ENCODE data around the gene SLC12A7.
"Not testable (repeated sequence)": the region's sequence is repeated elsewhere in the genome, so short reads cannot be mapped to it uniquely, and the experiment has no call there.

SLC12A7 gene

GRCh38 chr5:1075555-1075881 is 36.3 kb downstream of the SLC12A7 start:
- DNase-seq, result no peak

- no peak for DNase-seq
Measured at GRCh38 chr5:1074816-1075554, 36.9 kb downstream of the SLC12A7 start.

DNA sequence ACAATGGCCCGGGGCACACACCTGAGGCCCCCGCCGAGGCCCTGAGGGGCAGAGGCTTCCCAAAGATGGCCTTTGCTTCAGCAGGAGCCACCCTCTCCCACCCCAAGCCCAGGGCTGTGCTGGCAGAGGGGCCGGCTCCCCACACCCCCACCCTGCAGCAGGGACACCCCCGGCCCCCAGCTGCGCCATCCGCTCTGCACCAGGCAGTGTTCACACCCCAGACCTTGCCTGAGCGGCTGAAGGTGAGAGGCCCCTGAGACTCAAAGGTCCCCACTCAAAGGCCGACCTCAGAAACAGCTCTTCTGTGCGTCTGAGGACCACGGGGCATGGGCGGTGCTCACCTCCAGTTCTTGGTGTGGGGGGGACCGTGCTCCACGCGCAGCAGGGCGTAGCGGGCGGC is 37.6 kb downstream of the SLC12A7 start:
- no peak for DNase-seq

- no peak for DNase-seq
Measured at GRCh38 chr5:1073239-1074102, 38.4 kb downstream of the SLC12A7 start.

GRCh38 chr5:1069720-1070088 is 42.2 kb downstream of the SLC12A7 start:
- no peak for DNase-seq

- DNase-seq, result no peak
Measured at GRCh38 chr5:1068895-1069719, 42.8 kb downstream of the SLC12A7 start.

DNA sequence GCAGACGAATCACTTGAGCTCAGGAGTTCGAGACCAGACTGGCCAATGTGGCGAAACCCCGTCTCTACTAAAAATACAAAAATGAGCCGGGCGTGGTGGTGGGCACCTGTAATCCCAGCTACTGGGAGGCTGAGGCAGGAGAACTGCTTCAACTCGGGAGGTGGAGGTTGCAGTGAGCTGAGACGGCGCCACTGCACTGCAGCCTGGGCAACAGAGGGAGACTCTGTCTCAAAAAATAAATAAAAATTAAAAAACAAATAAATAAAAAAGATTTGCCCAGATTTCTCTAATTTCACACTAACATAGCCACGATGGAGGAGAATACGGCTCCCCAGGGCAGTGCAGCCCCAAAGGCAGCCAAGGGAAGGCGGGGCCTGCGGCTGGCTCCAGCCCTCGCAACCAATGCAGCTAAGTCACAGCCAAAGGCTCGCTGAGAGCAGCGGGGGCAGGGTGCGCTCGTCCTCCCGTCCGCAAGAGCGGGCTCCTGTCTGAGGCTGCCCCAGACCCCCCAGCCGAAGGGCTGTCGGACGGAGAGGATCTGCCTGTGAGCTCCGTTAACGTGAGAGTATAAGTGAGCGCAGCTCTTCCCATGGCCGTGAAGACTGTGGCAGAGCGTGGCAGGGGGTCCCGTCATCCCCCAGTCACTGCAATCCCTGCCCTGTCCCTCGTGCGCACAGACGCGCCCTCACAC is 43.5 kb downstream of the SLC12A7 start:
- no peak for DNase-seq

- DNase-seq, result no peak
Measured at GRCh38 chr5:1067141-1068121, 44.4 kb downstream of the SLC12A7 start.

DNA sequence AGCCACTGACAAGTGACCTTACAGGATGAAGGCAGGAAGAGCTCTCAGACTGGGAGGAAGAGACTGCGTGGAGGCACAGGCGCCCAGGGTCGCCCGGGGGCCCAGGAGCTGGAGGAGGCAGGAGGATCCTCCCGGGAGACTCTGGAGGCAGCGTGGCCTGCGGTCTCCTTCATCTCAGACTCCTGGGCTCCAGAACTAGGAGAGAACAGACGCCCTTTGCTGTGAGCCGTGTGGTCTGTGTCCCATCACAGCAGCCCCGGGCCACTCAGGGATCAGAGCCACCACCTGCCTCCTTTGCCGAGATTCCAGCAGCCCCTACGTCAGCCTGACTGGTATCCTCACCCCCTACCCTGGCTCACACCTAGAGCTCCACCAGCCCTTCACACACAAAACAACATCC is 45.2 kb downstream of the SLC12A7 start:
- no peak for DNase-seq

DNA sequence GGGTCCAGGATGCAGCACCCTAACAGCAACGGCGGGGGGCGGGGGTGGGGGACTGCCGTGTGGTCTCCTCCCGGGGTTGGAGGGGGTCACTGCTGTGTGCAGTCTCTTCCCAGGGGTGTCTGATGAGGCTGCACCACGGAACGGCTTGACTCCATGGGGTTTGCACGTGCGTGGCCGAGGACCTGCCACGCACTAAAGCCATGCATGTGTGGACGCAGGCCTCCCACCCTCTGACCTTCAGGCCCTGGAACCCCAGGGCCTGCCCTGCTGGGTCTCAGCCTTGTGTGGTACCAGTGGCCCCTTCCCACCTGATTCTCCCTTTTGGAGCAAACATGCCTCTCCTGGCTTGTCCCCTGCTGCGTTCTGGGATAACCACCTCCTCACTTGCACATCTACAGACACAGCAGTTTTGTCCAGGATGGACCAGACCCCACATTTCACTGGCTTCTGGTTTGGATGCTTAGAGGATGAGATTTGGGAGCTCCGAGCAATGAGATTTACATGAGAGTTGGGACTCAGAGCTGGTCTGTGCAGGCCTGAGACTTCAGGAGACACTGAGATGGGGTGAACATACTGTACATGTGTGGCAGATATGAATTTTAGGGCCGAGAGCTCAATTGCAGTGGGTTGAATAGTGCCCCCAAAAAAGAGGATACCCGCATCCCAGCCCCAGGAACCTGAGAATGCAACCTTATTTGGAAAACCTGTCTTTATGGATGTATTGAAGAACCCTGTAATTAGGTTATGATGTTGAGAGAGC is 45.8 kb downstream of the SLC12A7 start:
- no peak for DNase-seq

DNA sequence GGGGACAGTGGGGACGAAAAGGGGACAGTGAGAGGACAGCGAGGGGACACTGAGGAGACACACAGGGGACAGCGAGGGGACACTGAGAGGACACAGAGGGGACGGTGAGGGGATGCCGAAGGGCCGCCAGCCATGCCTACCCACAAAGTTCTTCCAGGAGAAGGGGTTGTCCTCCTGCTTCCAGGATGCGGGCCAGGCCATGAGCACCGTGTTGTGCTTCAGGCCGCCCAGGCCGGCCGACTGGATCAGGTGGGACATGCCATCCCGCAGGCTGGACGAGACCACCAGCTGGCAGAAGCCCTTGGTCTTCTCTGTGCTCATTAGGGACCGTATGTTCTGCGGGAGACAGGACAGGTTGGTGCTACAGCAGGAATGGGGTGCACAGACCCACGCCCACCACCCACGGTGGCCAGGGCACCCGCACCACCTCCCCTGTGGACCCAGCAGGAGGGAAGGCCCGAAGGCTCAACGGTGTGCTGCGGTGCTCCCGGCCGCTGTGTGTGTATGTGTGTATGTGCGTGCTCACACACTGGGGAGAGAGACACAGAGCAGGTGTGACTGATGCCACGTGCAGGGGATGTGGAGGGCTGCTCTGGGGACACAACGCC is 46.6 kb downstream of the SLC12A7 start:
- DNase-seq, result no peak

- no peak for DNase-seq
Measured at GRCh38 chr5:1064383-1065142, 47.3 kb downstream of the SLC12A7 start.

- DNase-seq, result no peak
Measured at GRCh38 chr5:1063661-1064382, 48.0 kb downstream of the SLC12A7 start.

DNA sequence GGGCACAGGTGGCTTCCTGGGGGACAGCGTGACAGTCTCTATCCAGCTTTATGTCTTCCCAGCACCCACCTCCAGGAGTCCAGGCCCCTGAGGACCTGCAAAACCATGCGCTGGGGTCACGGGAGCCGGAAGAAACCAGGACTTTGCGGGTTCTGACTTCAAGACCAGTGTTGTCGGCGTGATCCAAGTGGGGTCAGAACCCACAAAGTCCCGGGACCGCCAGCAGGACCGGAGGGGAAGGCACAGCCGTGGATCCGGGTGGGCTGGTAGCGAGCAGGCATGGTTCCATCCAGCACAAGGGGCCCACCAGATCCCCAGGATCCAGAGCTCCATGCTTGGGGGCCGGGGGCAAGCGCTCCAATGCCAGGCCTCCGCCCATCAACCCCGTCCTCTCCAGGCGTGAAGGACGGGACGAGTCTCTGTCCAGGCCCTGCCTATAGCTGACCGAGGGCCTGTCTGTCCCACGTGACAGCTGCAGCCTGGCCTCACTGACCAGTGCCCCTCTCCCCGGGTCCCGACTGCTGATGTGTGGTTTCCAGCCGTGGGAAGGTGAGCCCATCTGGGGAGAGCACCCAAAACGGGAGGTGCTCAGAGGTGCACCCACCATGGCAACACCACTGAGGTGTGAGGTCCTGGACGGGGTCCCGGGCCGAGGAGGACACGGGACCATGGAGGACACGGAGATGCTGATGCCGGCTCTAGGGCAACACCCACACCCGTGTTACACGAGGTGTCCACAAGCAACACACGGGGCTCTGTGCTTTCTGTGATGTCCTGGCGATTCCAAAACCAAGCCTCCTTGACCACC is 48.9 kb downstream of the SLC12A7 start:
- no peak for DNase-seq

- no peak for DNase-seq
Measured at GRCh38 chr5:1061916-1062315, 49.9 kb downstream of the SLC12A7 start.

GRCh38 chr5:1061292-1061691 is 50.6 kb downstream of the SLC12A7 start:
- DNase-seq, result not testable (repeated sequence)

GRCh38 chr5:1060535-1060981 is 51.3 kb downstream of the SLC12A7 start:
- DNase-seq, result no peak

DNA sequence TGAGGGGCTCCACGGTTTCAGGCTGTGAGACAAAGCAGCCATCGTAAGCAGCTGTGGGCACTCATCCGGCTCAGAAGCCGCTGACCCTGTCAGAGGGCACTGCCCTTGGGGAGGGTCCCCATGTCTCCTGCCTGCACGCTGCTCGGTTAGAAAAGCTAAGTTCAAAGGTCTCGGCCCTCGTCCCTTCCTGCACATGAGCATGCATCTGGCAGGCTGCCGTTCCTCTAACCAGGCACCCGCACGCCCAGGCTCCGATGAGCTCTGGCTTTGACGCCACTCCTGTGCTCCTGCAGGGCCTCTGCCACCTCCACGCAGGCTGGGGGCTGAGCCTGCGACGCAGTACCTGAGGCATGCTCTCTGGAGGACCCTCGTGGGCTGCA is 52.0 kb downstream of the SLC12A7 start:
- DNase-seq, result no peak

Measured in activated CD4-positive, CD25-positive, alpha-beta regulatory T cell treated with anti-CD3 and anti-CD28 coated beads, Interleukin-2, amount 50 U/mL, for 72 hours (primary cell).